Measurements from ENCODE around the gene DPYD.

DNA sequence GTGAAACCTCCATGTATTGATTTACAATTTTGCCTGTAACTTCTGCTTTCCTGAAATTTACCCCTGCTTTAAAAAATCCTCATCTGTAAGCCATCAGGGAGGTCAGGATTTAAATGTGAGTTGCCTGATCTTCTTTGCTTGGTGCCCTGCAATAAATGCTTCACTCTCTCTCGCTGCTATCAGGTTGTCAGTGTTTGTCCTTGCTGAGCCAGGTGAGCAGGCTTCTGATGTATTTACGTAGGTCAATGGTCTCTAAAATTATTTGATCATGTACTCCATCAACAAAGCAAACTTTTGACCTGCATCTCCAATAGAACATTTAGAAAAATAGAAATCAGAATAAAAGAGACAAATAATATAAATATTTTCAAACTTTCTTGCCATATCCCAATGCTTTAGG lies 453.4 kb downstream of the DPYD start:
- TF ChIP-seq POLR2A (IDR thresholded peaks at IDR 0.05; ENCODE audit: low read length) (no peak), GATA1 (IDR thresholded peaks at IDR 0.05; ENCODE audit: low read depth, low read length) (no peak)
